ENCODE data around the gene KRTAP12-2.
"Not testable (repeated sequence)": the region's sequence is repeated elsewhere in the genome, so short reads cannot be mapped to it uniquely, and the experiment has no call there.

KRTAP12-2 gene

DNA sequence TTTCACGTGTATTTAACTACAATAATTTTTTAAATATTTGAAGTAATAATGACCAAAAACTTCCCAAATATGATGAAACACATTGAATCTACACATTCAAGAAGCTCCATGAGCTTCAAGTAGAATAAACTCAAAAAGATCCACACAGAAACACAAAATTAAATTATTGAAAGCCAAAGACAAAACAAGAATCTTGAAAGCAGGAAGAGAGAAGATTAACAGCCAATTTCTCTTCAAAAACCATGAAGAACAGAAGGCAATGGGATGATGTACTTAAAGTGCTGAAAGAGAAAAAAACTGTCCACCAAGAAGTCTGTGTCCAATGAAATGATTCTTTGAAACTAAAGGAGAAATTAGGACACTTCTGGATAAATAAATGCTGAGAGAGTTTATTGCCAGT is 34.7 kb downstream of the KRTAP12-2 start:
- no peak for DNase-seq (ENCODE audit: low read depth in 1 of 2, low spot score in 1 of 2)

GRCh38 chr21:44630440-44630839 is 36.3 kb downstream of the KRTAP12-2 start:
- DNase-seq (ENCODE audit: low read depth in 1 of 2, low spot score in 1 of 2), result no peak

GRCh38 chr21:44628707-44629391 is 37.9 kb downstream of the KRTAP12-2 start:
- DNase-seq (ENCODE audit: low read depth in 1 of 2, low spot score in 1 of 2), result no peak

DNA sequence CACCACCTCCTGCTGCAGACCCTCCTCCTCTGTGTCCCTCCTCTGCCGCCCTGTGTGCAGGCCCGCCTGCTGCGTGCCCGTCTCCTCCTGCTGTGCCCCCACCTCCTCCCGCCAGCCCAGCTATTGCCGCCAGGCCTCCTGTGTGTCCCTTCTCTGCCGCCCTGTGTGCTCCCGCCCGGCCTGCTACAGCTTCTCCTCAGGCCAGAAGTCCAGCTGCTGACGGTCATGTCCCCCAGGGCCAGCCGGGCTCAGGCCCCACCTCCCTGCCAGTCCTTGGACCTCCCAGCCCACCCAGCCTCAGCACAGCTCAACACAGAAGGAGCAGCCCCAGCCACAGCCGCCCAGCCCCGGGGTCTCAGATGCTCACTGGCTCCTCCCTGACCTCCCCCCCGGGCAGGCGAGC is 38.9 kb downstream of the KRTAP12-2 start:
- not testable (repeated sequence) for DNase-seq (ENCODE audit: low read depth in 1 of 2, low spot score in 1 of 2)

DNA sequence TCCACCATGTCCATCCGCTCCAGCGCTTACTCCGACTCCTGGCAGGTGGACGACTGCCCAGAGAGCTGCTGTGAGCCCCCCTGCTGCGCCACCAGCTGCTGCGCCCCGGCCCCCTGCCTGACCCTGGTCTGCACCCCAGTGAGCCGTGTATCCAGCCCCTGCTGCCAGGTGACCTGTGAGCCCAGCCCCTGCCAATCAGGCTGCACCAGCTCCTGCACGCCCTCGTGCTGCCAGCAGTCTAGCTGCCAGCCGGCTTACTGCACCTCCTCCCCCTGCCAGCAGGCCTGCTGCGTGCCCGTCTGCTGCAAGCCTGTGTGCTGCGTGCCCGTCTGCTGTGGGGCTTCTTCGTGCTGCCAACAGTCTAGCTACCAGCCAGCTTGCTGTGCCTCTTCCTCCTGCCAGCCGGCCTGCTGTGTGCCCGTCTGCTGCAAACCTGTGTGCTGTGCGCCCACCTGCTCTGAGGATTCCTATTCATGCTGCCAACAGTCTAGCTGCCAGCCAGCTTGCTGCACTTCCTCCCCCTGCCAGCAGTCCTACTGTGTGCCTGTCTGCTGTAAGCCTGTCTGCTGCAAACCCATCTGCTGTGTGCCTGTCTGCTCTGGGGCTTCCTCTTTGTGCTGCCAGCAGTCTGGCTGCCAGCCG is 39.4 kb downstream of the KRTAP12-2 start:
- not testable (repeated sequence) for DNase-seq (ENCODE audit: low read depth in 1 of 2, low spot score in 1 of 2)

DNA sequence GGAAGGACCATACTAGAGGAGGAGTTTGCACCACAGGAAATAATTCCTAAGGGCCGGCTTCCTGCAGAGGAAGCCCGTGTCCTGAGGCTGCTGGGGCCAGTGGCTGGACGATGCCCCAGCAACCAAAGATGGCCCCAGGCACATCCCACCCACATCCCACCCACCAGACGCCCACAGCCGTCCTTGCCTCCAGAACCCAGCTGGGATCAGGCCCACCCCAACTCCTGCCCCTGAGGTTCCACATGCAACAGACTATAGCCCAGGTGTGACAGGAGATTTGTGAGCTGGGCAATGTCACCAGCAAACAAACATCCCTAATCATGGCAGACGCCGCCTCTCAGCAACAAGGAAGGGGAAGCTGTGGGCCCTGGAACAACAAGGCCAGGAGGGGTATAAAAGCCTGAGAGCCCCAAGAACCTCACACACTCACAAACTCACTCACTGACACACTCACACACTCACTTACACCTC is 40.0 kb downstream of the KRTAP12-2 start, which contains the start of gene KRTAP10-9:
KRTAP10-9 (plus strand) TSS at position 421 of the 471 bp plus-strand sequence. CDS start 79 bp downstream, outside the sequence.
- no peak for DNase-seq (ENCODE audit: low read depth in 1 of 2, low spot score in 1 of 2)

DNA sequence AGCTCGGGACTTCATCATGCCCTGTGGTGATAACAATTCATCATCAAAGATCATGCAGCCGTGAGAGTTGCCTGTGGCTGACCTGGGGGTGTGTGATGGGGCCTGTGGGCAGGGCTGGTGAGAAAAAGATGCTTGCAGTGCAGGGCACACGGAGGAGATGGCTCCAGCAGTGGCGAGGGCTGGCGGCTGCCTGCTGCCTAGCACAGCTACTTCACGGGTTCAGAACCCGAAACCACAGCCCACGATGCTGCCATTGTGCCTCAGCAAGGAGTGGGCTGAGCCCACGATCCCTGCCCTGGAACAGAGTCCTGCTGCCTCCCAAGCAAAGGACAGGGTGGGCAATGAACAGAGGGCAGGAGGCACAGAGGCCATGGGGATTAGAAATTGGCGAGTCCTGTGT is 40.5 kb downstream of the KRTAP12-2 start:
- no peak for DNase-seq (ENCODE audit: low read depth in 1 of 2, low spot score in 1 of 2)

- DNase-seq (ENCODE audit: low read depth in 1 of 2, low spot score in 1 of 2), result no peak
Measured at GRCh38 chr21:44625756-44626155, 41.0 kb downstream of the KRTAP12-2 start.

DNA sequence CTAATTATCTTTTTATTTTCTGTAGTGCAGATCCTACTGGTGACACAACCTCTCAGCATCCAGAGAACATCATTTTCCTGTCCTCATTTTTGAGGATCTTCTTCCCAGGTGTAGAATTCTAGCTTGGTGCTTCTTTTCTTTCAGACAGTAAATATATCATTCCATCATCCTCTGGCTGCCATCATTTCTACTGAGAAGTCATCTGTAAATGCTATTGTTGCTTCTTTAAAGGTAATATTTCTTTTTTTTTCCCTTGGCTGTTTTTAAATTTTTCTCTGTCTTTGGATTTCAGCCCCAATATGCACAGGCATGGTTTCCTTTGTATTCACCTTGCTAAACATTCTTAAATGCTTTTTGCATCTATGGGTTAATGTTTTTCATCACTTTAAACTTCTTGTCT is 43.2 kb downstream of the KRTAP12-2 start:
- DNase-seq (ENCODE audit: low read depth in 1 of 2, low spot score in 1 of 2), result no peak

- DNase-seq (ENCODE audit: low read depth in 1 of 2, low spot score in 1 of 2), result no peak
Measured at GRCh38 chr21:44619886-44620285, 46.8 kb downstream of the KRTAP12-2 start.

- peak in 1 of 2 donors; percentile 59 for DNase-seq (ENCODE audit: low read depth in 1 of 2, low spot score in 1 of 2)
Measured at GRCh38 chr21:44618909-44619308, 47.8 kb downstream of the KRTAP12-2 start.

GRCh38 chr21:44618504-44618903 is 48.2 kb downstream of the KRTAP12-2 start:
- DNase-seq (ENCODE audit: low read depth in 1 of 2, low spot score in 1 of 2), result no peak

GRCh38 chr21:44617071-44617501 is 49.6 kb downstream of the KRTAP12-2 start:
- no peak for DNase-seq (ENCODE audit: low read depth in 1 of 2, low spot score in 1 of 2)

DNA sequence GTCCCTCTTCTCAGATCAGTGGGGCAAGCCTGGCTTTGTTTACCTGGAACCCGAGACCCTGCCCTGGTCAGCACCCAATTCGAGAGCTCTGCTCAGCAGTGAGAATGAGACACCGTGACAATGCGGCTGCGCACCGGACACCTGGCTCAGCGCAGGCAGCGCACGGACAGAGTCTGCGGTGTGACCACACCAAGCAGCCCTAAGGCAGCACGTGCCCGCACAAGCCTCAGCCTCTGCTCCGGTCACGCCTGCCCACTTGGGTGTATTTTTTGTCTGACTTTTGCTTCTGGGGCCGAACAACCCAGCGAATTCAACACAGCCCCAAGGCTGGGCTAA is 50.2 kb downstream of the KRTAP12-2 start:
- DNase-seq (ENCODE audit: low read depth in 1 of 2, low spot score in 1 of 2), result no peak

All from activated CD4-positive, alpha-beta T cell treated with anti-CD3 and anti-CD28 coated beads, Interleukin-2, amount 50 U/mL, for 24 hours (primary cell).